SU-DHL-6 (cell line): Measurements from ENCODE around the gene ORM2.
"Not testable (repeated sequence)": the region's sequence is repeated elsewhere in the genome, so short reads cannot be mapped to it uniquely, and the experiment has no call there.

Source experiments
- EZH2phosphoT487 ChIP-seq: fragments of 200-600 bp; sonication (generic), shearing (Covaris generic); conservative IDR thresholded peaks from 2 replicates; pipeline ENCODE4 v1.6.1; 2018; ENCODE audit warnings: mild to moderate bottlenecking, antibody characterized with exemption, low read length, moderate library complexity, mixed read lengths
- TF ChIP-seq, protein P1 (sequence below): fragments of 200-600 bp; sonication (generic); IDR thresholded peaks from one replicate; pipeline ENCODE4 v1.5.1; 2017; ENCODE audit warnings: antibody characterized with exemption, mild to moderate bottlenecking, low read length, moderate library complexity; ENCODE audit not compliant: insufficient read depth, poor library complexity, severe bottlenecking

DNA sequence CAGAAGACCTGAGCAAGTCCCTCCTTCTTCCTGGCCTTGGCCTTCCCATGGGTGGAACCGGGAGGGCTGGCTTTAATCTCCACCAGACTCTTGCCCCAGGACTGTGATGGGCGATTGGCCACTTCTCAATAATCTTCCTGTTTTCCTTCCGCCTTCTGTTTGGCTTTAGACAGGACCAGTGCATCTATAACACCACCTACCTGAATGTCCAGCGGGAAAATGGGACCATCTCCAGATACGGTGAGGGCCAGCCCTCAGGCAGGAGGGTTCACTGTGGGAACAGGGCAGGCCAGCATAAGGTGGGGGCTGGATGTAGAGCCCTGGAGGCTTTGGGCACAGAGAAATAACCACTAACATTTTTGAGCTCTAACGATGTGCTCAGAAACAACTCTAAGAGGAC, 5.8 kb upstream of the ORM2 start:
- TF ChIP-seq, protein P1, sequence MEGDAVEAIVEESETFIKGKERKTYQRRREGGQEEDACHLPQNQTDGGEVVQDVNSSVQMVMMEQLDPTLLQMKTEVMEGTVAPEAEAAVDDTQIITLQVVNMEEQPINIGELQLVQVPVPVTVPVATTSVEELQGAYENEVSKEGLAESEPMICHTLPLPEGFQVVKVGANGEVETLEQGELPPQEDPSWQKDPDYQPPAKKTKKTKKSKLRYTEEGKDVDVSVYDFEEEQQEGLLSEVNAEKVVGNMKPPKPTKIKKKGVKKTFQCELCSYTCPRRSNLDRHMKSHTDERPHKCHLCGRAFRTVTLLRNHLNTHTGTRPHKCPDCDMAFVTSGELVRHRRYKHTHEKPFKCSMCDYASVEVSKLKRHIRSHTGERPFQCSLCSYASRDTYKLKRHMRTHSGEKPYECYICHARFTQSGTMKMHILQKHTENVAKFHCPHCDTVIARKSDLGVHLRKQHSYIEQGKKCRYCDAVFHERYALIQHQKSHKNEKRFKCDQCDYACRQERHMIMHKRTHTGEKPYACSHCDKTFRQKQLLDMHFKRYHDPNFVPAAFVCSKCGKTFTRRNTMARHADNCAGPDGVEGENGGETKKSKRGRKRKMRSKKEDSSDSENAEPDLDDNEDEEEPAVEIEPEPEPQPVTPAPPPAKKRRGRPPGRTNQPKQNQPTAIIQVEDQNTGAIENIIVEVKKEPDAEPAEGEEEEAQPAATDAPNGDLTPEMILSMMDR, result not testable (repeated sequence)
- TF ChIP-seq EZH2phosphoT487, result not testable (repeated sequence)
